ENCODE results near the gene RASSF10. TPM values are rescaled to one million over a fixed set of nuclear protein-coding genes. Genes with fewer than 3 reads are reported as not detected.

Gene RASSF10
- total RNA-seq: 4.6 and 13.4 TPM in 2 replicates

GRCh38 chr11:13008625-13009475 lies at the start of gene RASSF10:
RASSF10 (plus strand) TSS chr11:13009316; CDS start chr11:13009577, 261 bp downstream.

All from dermis lymphatic vessel endothelial cell (primary cell).